Peyer's patch (tissue), 4 donors: ENCODE data around the gene IRAK2.

Experiments used
- POLR2A ChIP-seq, 2 donors: fragments of 450-650 bp; IDR thresholded peaks; one replicate each; pipeline ENCODE4 v1.5.1; 2017; ENCODE audit warnings: antibody characterized with exemption in 2 of 2, mild to moderate bottlenecking in 2 of 2, moderate library complexity in 2 of 2
- TF ChIP-seq, protein P1 (sequence below), 6 experiments: fragments of 450-650 bp in 4 of 6; fragments of 200-600 bp in 2 of 6; sonication (generic) in 1 of 6; IDR thresholded peaks; one replicate each; pipeline ENCODE4 v1.5.1; 2017 to 2019; ENCODE audit warnings: antibody characterized with exemption in 6 of 6, mild to moderate bottlenecking in 3 of 6, moderate library complexity in 1 of 6

DNA sequence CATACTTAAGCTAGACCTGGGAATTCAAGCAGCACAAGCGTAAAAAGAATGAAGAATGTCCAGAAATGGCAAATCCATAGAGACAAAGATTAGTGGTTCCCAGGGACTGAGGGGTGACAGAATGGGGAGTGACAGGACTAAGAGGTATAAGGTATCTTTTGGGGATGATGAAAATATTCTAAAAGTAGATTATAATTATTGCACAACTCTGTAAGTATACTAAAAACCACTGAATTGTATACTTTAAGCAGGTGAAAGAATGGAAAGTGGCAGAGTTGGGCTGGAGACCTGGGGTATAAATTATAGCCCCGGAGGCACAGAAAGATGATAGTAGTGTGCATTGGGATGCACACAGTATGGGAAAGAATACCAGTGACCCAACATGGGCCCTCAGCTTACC is 43.7 kb upstream of the IRAK2 start:
- TF ChIP-seq POLR2A (IDR thresholded peaks at IDR 0.05), result no peak
- TF ChIP-seq, protein P1, sequence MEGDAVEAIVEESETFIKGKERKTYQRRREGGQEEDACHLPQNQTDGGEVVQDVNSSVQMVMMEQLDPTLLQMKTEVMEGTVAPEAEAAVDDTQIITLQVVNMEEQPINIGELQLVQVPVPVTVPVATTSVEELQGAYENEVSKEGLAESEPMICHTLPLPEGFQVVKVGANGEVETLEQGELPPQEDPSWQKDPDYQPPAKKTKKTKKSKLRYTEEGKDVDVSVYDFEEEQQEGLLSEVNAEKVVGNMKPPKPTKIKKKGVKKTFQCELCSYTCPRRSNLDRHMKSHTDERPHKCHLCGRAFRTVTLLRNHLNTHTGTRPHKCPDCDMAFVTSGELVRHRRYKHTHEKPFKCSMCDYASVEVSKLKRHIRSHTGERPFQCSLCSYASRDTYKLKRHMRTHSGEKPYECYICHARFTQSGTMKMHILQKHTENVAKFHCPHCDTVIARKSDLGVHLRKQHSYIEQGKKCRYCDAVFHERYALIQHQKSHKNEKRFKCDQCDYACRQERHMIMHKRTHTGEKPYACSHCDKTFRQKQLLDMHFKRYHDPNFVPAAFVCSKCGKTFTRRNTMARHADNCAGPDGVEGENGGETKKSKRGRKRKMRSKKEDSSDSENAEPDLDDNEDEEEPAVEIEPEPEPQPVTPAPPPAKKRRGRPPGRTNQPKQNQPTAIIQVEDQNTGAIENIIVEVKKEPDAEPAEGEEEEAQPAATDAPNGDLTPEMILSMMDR (IDR thresholded peaks at IDR 0.05), result no peak
